RWPE1 (cell line): Measurements from ENCODE around the gene SLC38A1.
A peak's percentile ranks its signal among the peaks of the same experiment; 100 is the strongest.

Source experiments
- CTCF ChIA-PET: fragments of 350-600 bp; sonication (Branson Sonifier 250); formaldehyde crosslinking; extraction: SDS; loops from one replicate; lab custom pipeline; 2021; lab: Yijun Ruan, JAX
- POLR2A ChIA-PET: fragments of 400-600 bp; formaldehyde crosslinking; extraction: SDS; loops from one replicate; lab custom pipeline; 2020; ENCODE audit warnings: antibody characterized with exemption; ENCODE audit not compliant: low non-redundant PET; lab: Yijun Ruan, JAX
- DNase-seq: peaks from one replicate; pipeline ENCODE4 v3.0.0; 2012; ENCODE audit warnings: low spot score
- H3K27ac ChIP-seq: fragments of 450-650 bp; 2 replicates; pipeline ENCODE4 v1.5.1; 2017
- TF ChIP-seq, protein P1 (sequence below): fragments of 450-650 bp; conservative IDR thresholded peaks from 2 replicates; pipeline ENCODE4 v1.5.1; 2017; ENCODE audit warnings: low read depth, mild to moderate bottlenecking

SLC38A1 gene

GRCh38 chr12:46212108-46212982 lies 56.5 kb downstream of the SLC38A1 start:
- TF ChIP-seq, protein P1, sequence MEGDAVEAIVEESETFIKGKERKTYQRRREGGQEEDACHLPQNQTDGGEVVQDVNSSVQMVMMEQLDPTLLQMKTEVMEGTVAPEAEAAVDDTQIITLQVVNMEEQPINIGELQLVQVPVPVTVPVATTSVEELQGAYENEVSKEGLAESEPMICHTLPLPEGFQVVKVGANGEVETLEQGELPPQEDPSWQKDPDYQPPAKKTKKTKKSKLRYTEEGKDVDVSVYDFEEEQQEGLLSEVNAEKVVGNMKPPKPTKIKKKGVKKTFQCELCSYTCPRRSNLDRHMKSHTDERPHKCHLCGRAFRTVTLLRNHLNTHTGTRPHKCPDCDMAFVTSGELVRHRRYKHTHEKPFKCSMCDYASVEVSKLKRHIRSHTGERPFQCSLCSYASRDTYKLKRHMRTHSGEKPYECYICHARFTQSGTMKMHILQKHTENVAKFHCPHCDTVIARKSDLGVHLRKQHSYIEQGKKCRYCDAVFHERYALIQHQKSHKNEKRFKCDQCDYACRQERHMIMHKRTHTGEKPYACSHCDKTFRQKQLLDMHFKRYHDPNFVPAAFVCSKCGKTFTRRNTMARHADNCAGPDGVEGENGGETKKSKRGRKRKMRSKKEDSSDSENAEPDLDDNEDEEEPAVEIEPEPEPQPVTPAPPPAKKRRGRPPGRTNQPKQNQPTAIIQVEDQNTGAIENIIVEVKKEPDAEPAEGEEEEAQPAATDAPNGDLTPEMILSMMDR = no peak
- H3K27ac ChIP-seq = no peak overlapping the region
- DNase-seq = no peak
- POLR2A ChIA-PET = no interaction called here
- CTCF ChIA-PET = interaction anchor here (0.7 kb wide), 1 partner anchor 50 kb away, joined by 3 read pairs; no protein-coding TSS in a partner anchor

- TF ChIP-seq, protein P1 = no peak
- no peak overlapping the region for H3K27ac ChIP-seq
Measured at GRCh38 chr12:46210873-46211439, 57.9 kb downstream of the SLC38A1 start.

GRCh38 chr12:46209914-46210872 lies 58.6 kb downstream of the SLC38A1 start:
- ChIA-PET POLR2A (interaction anchor here (0.7 kb wide), 1 partner anchor 56 kb away, joined by 3 read pairs; no protein-coding TSS in a partner anchor), CTCF (no interaction called here)
- H3K27ac ChIP-seq = peak overlapping the region; percentile 55
- TF ChIP-seq, protein P1 = no peak
- DNase-seq = peak; percentile 56

More at GRCh38 chr12:46210873-46211439, 57.9 kb downstream of the SLC38A1 start:
- no peak for DNase-seq
- ChIA-PET POLR2A (no interaction called here), CTCF (interaction anchor here (0.6 kb wide), 1 partner anchor 869 kb away, joined by 3 read pairs; the partner anchor contains the start of gene AMIGO2)

GRCh38 chr12:46209170-46209569 lies 59.7 kb downstream of the SLC38A1 start:
- no peak for DNase-seq
- H3K27ac ChIP-seq = no peak overlapping the region
- POLR2A ChIA-PET = no interaction called here
- TF ChIP-seq, protein P1 = no peak
- CTCF ChIA-PET = interaction anchor here (0.7 kb wide), 1 partner anchor 23 kb away, joined by 3 read pairs; no protein-coding TSS in a partner anchor

GRCh38 chr12:46208370-46208769 lies 60.5 kb downstream of the SLC38A1 start:
- H3K27ac ChIP-seq = no peak overlapping the region
- POLR2A ChIA-PET = no interaction called here
- DNase-seq = no peak
- TF ChIP-seq, protein P1 = no peak
- CTCF ChIA-PET = interaction anchor here (0.6 to 0.7 kb wide), 2 partner anchors 23 to 137 kb away, joined by 3 read pairs; no protein-coding TSS in a partner anchor

GRCh38 chr12:46207644-46208043 lies 61.2 kb downstream of the SLC38A1 start:
- no peak overlapping the region for H3K27ac ChIP-seq
- no peak for DNase-seq
- TF ChIP-seq, protein P1 = no peak
- ChIA-PET CTCF (no interaction called here), POLR2A (no interaction called here)
